HepG2 (cell line): Measurements from ENCODE around the gene HMGN4. TPM values are rescaled to one million over a fixed set of nuclear protein-coding genes. Genes with fewer than 3 reads are reported as not detected.

Source experiments
- DR1 ChIP-seq: sonication (generic); formaldehyde crosslinking; IDR thresholded peaks from 2 replicates; pipeline ENCODE4 v1.8.0; 2021; ENCODE audit warnings: mild to moderate bottlenecking, missing genetic modification reagents, inconsistent platforms
- ESRRA ChIP-seq: sonication (generic); formaldehyde crosslinking; IDR thresholded peaks from 2 replicates; pipeline ENCODE4 v1.5.1; 2020; ENCODE audit warnings: mild to moderate bottlenecking, low read depth, missing genetic modification reagents
- HMGXB4 ChIP-seq, 2 experiments: sonication (generic) in 1 of 2; formaldehyde crosslinking in 1 of 2; IDR thresholded peaks; 2 replicates each; pipeline versions ENCODE4 v1.4.0 to v1.6.1; 2018 to 2020; ENCODE audit warnings: missing genetic modification reagents in 2 of 2, borderline replicate concordance in 1 of 2, low read depth in 1 of 2, mild to moderate bottlenecking in 1 of 2, missing biosample characterization in 1 of 2
- HNRNPH1 ChIP-seq: fragments of 200-400 bp; formaldehyde crosslinking; optimal IDR thresholded peaks from 2 replicates; pipeline ENCODE3; 2017; ENCODE audit warnings: mild to moderate bottlenecking, low read depth, low read length
- HNRNPK ChIP-seq: fragments of 200-400 bp; formaldehyde crosslinking; IDR thresholded peaks from 2 replicates; pipeline ENCODE4 v1.6.1; 2018; ENCODE audit warnings: low read length, low read depth, moderate library complexity, mild to moderate bottlenecking; ENCODE audit not compliant: poor library complexity, severe bottlenecking
- HOXA3 ChIP-seq: sonication (generic); formaldehyde crosslinking; IDR thresholded peaks from 2 replicates; pipeline ENCODE4 v1.5.0; 2020; ENCODE audit warnings: missing genetic modification reagents
- JUN ChIP-seq: sonication (generic); formaldehyde crosslinking; IDR thresholded peaks from 2 replicates; pipeline ENCODE4 v1.4.0; 2020; ENCODE audit warnings: mild to moderate bottlenecking, missing genetic modification reagents
- MBD4 ChIP-seq: IDR thresholded peaks from 2 replicates; pipeline ENCODE4 v1.6.1; 2012; ENCODE audit warnings: low read length, inconsistent platforms, borderline replicate concordance
- MEIS1 ChIP-seq: sonication (generic); formaldehyde crosslinking; IDR thresholded peaks from 2 replicates; pipeline ENCODE4 v1.9.0; 2021; ENCODE audit warnings: mild to moderate bottlenecking, missing genetic modification reagents, moderate library complexity, borderline replicate concordance
- NCOA2 ChIP-seq: sonication (generic); formaldehyde crosslinking; IDR thresholded peaks from 2 replicates; pipeline ENCODE4 v1.8.0; 2022; ENCODE audit warnings: inconsistent platforms
- NFYC ChIP-seq: IDR thresholded peaks from 2 replicates; pipeline ENCODE4 v1.6.1; 2016; ENCODE audit warnings: missing genetic modification reagents, missing compliant biosample characterization
- RBM22 ChIP-seq: fragments of 200-400 bp; formaldehyde crosslinking; optimal IDR thresholded peaks from 2 replicates; pipeline ENCODE3; 2017; ENCODE audit warnings: mild to moderate bottlenecking, low read length, moderate library complexity
- RFXAP ChIP-seq: sonication (generic); formaldehyde crosslinking; IDR thresholded peaks from 2 replicates; pipeline ENCODE4 v1.4.0; 2020; ENCODE audit warnings: missing genetic modification reagents, borderline replicate concordance
- SNAI1 ChIP-seq: sonication (generic); formaldehyde crosslinking; IDR thresholded peaks from 2 replicates; pipeline ENCODE4 v1.5.0; 2020; ENCODE audit warnings: mild to moderate bottlenecking, missing genetic modification reagents, borderline replicate concordance
- SNAPC2 ChIP-seq: sonication (generic); formaldehyde crosslinking; IDR thresholded peaks from 2 replicates; pipeline ENCODE4 v1.8.1; 2022; ENCODE audit warnings: mild to moderate bottlenecking, missing genetic modification reagents
- TCF7 ChIP-seq: sonication (generic); IDR thresholded peaks from 2 replicates; pipeline ENCODE4 v1.6.1; 2016; ENCODE audit warnings: antibody characterized with exemption, low read depth
- ZBED4 ChIP-seq: sonication (generic); formaldehyde crosslinking; IDR thresholded peaks from 2 replicates; pipeline ENCODE4 v1.4.0; 2020; ENCODE audit warnings: missing genetic modification reagents, borderline replicate concordance
- ZFP90 ChIP-seq: sonication (generic); formaldehyde crosslinking; IDR thresholded peaks from 2 replicates; pipeline ENCODE4 v1.8.0; 2022; ENCODE audit warnings: missing genetic modification reagents, mild to moderate bottlenecking, inconsistent platforms, borderline replicate concordance
- ZNF121 ChIP-seq: sonication (generic); formaldehyde crosslinking; IDR thresholded peaks from 2 replicates; pipeline ENCODE4 v1.5.0; 2020; ENCODE audit warnings: mild to moderate bottlenecking, missing genetic modification reagents
- polyA plus RNA-seq, 8 experiments: library from polyadenylated mRNA; depleted of rRNA in 3 of 8; stranded (reverse) in 7 of 8; unstranded in 1 of 8; fragments of >200 nt; fragmentation: Illumina TruSeq in 4 of 8; extraction: Trizol in 4 of 8; gene quantifications; 2 replicates each; pipeline versions ENCODE4 v1.2.1 to v1.2.3, GENCODE V29; 2011 to 2016; ENCODE audit warnings: low read depth in 4 of 8, missing spikeins in 1 of 8, mixed read lengths in 1 of 8; ENCODE audit not compliant: insufficient read depth in 1 of 8
- total RNA-seq, 5 experiments: library from RNA; depleted of rRNA; stranded (reverse); fragments of >200 nt; fragmentation: Illumina TruSeq; extraction: Trizol; gene quantifications; 2 replicates each; pipeline ENCODE4 v1.2.3, GENCODE V29; 2016; ENCODE audit warnings: low read depth in 1 of 5
- TF ChIP-seq, protein P1 (sequence below): IDR thresholded peaks from 2 replicates; pipeline ENCODE4 v1.6.1; 2012; ENCODE audit warnings: low read depth, low read length, improper control_type of control experiment
- TF ChIP-seq, protein P2 (sequence below): sonication (generic); formaldehyde crosslinking; IDR thresholded peaks from 2 replicates; pipeline ENCODE4 v1.9.0; 2021; ENCODE audit warnings: missing genetic modification reagents, borderline replicate concordance

HMGN4 gene
- total and polyA plus RNA-seq, 2 of the 13 experiments (the other 11 are each of a cell fraction or from before 2014, with no cell fraction given) = 39.9 to 52.1 TPM

GRCh38 chr6:26553264-26553634, 15.1 kb downstream of the HMGN4 start (continued):
- peak; percentile 25; the same call in 1 of the 2 replicates for TF ChIP-seq TCF7
- TF ChIP-seq, protein P1, sequence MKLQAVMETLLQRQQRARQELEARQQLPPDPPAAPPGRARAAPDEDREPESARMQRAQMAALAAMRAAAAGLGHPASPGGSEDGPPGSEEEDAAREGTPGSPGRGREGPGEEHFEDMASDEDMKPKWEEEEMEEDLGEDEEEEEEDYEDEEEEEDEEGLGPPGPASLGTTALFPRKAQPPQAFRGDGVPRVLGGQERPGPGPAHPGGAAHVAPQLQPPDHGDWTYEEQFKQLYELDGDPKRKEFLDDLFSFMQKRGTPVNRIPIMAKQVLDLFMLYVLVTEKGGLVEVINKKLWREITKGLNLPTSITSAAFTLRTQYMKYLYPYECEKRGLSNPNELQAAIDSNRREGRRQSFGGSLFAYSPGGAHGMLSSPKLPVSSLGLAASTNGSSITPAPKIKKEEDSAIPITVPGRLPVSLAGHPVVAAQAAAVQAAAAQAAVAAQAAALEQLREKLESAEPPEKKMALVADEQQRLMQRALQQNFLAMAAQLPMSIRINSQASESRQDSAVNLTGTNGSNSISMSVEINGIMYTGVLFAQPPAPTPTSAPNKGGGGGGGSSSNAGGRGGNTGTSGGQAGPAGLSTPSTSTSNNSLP = peak; percentile 8; the same call in 1 of the 2 replicates
- TF ChIP-seq, protein P2, sequence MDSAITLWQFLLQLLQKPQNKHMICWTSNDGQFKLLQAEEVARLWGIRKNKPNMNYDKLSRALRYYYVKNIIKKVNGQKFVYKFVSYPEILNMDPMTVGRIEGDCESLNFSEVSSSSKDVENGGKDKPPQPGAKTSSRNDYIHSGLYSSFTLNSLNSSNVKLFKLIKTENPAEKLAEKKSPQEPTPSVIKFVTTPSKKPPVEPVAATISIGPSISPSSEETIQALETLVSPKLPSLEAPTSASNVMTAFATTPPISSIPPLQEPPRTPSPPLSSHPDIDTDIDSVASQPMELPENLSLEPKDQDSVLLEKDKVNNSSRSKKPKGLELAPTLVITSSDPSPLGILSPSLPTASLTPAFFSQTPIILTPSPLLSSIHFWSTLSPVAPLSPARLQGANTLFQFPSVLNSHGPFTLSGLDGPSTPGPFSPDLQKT (CRISPR knock-in tag) = no peak
- TF ChIP-seq HNRNPH1 = no peak
- peak; percentile 55; the same call in 1 of the 2 replicates for TF ChIP-seq SNAPC2 (CRISPR knock-in tag)
- TF ChIP-seq HMGXB4 (CRISPR knock-in tag; IDR thresholded peaks at IDR 0.05; ENCODE audit: borderline replicate concordance in 1 of 2, low read depth in 1 of 2) = peak; percentile 96 to 99
- TF ChIP-seq HOXA3 (CRISPR knock-in tag) = peak; percentile 32; the same call in 1 of the 2 replicates
- no peak for TF ChIP-seq JUN
- TF ChIP-seq NFYC (CRISPR knock-in tag) = no peak; the same call in 1 of the 2 replicates
- peak; percentile 54; the same call in 1 of the 2 replicates for TF ChIP-seq MBD4
- 0 out of 2 replicates have a peak, but pooled peaks have one; percentile 14 for TF ChIP-seq RFXAP (CRISPR knock-in tag)
- 0 out of 2 replicates have a peak, but pooled peaks have one; percentile 15 for TF ChIP-seq NCOA2 (CRISPR knock-in tag)
- TF ChIP-seq MEIS1 = no peak
- TF ChIP-seq ZNF121 (CRISPR knock-in tag) = 0 out of 2 replicates have a peak, but pooled peaks have one; percentile 10
- TF ChIP-seq RBM22 = peak; percentile 87
- peak; percentile 14; the same call in 1 of the 2 replicates for TF ChIP-seq ESRRA (CRISPR knock-in tag)
- TF ChIP-seq SNAI1 = no peak; the same call in 1 of the 2 replicates
- TF ChIP-seq HNRNPK = peak; percentile 84
- TF ChIP-seq DR1 = peak; percentile 84; the same call in 1 of the 2 replicates
- TF ChIP-seq ZFP90 (CRISPR knock-in tag) = peak; percentile 38; the same call in 1 of the 2 replicates
- 0 out of 2 replicates have a peak, but pooled peaks have one; percentile 67 for TF ChIP-seq ZBED4 (CRISPR knock-in tag)
